Testis (tissue), 2 donors: ENCODE results near the gene RAB26.

Experiments
- POLR2A ChIP-seq: fragments of 450-650 bp; IDR thresholded peaks from one replicate; pipeline ENCODE4 v1.6.1; 2017; ENCODE audit warnings: antibody characterized with exemption, mild to moderate bottlenecking, moderate library complexity
- TF ChIP-seq, protein P1 (sequence below), 3 experiments: fragments of 450-650 bp in 2 of 3; fragments of 200-600 bp in 1 of 3; sonication (generic) in 1 of 3; IDR thresholded peaks; one replicate each; pipeline ENCODE4 v1.5.1; 2016 to 2019; ENCODE audit warnings: antibody characterized with exemption in 3 of 3, mild to moderate bottlenecking in 2 of 3, moderate library complexity in 1 of 3

DNA sequence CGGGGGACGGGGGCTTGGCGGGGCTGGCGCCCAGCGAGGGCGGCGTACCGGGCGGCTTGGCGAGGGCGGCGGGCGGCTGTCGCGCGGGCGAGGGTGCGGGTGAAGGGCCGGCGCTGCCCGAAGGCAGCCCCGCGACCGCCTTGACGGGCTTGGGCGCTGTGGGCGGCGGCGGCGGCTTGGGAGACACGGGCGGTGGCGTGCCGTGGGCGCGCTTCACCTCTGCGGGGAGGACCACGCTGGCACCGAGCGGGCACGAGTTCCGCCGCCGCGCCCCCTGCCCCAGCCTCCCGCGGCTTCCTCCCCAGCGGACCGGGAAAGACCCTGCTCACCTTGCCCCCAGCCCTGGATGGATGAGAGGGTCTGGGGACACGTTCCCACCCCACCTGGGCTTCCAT, 30.7 kb downstream of the RAB26 start:
- TF ChIP-seq, protein P1, sequence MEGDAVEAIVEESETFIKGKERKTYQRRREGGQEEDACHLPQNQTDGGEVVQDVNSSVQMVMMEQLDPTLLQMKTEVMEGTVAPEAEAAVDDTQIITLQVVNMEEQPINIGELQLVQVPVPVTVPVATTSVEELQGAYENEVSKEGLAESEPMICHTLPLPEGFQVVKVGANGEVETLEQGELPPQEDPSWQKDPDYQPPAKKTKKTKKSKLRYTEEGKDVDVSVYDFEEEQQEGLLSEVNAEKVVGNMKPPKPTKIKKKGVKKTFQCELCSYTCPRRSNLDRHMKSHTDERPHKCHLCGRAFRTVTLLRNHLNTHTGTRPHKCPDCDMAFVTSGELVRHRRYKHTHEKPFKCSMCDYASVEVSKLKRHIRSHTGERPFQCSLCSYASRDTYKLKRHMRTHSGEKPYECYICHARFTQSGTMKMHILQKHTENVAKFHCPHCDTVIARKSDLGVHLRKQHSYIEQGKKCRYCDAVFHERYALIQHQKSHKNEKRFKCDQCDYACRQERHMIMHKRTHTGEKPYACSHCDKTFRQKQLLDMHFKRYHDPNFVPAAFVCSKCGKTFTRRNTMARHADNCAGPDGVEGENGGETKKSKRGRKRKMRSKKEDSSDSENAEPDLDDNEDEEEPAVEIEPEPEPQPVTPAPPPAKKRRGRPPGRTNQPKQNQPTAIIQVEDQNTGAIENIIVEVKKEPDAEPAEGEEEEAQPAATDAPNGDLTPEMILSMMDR (IDR thresholded peaks at IDR 0.05): no peak
- TF ChIP-seq POLR2A: no peak
